IMR-90 (cell line): ENCODE results near the gene KLHDC9. TPM values are rescaled to one million over a fixed set of nuclear protein-coding genes. Genes with fewer than 3 reads are reported as not detected.

Experiments
- ATAC-seq: fragments of 200-7000 bp; cut with Tn5 transposase; 2 replicates; pipeline ENCODE4 v1.9.1; 2020; ENCODE audit warnings: low read depth, mild to moderate bottlenecking, moderate library complexity
- BruUV-seq: library from RNA; stranded (reverse); fragments of 400-500 nt; replicated peaks from 2 replicates; lab custom pipeline; 2021; lab: Mats Ljungman, UMichigan
- CTCF ChIA-PET: fragments of 300-600 bp; formaldehyde crosslinking; extraction: SDS; loops from one replicate; lab custom pipeline; 2021; ENCODE audit warnings: antibody characterized with exemption; lab: Yijun Ruan, JAX
- POLR2A ChIA-PET: fragments of 300-600 bp; sonication (Branson Sonifier 250); formaldehyde crosslinking; loops from one replicate; lab custom pipeline; 2022; ENCODE audit warnings: antibody characterized with exemption; ENCODE audit not compliant: unreplicated experiment; lab: Charles Lee
- DNase-seq: peaks from one replicate; pipeline ENCODE4 v3.0.0; 2013
- H2AFZ ChIP-seq: replicated peaks from 2 replicates; pipeline ENCODE3; 2013; ENCODE audit warnings: low read length, mild to moderate bottlenecking; ENCODE audit not compliant: poor library complexity
- H2AK5ac ChIP-seq: 2 replicates; pipeline ENCODE4 v1.6.1; 2013; ENCODE audit warnings: low read depth, low read length, inconsistent platforms
- H2AK9ac ChIP-seq: replicated peaks from 2 replicates; pipeline ENCODE3; 2013; ENCODE audit warnings: mild to moderate bottlenecking, low read depth, low read length, moderate library complexity; ENCODE audit not compliant: poor library complexity
- H2BK120ac ChIP-seq: 2 replicates; pipeline ENCODE4 v1.6.1; 2013; ENCODE audit warnings: low read depth, low read length, inconsistent platforms
- H2BK15ac ChIP-seq: 3 replicates; pipeline ENCODE4 v1.6.1; 2013; ENCODE audit warnings: low read depth, low read length, inconsistent platforms
- H2BK20ac ChIP-seq: 2 replicates; pipeline ENCODE4 v1.6.1; 2013; ENCODE audit warnings: low read depth, mild to moderate bottlenecking, inconsistent platforms, low read length, moderate library complexity
- H2BK5ac ChIP-seq: 2 replicates; pipeline ENCODE4 v1.6.1; 2013; ENCODE audit warnings: mild to moderate bottlenecking, low read depth, low read length, inconsistent platforms; ENCODE audit not compliant: poor library complexity, severe bottlenecking
- H3K14ac ChIP-seq: replicated peaks from 2 replicates; pipeline ENCODE4 v1.6.1; 2013; ENCODE audit warnings: low read depth, low read length, inconsistent platforms
- H3K18ac ChIP-seq: 2 replicates; pipeline ENCODE4 v1.6.1; 2013; ENCODE audit warnings: low read depth, low read length, control low read depth
- H3K23ac ChIP-seq: 2 replicates; pipeline ENCODE4 v1.6.1; 2013; ENCODE audit warnings: low read depth, low read length, inconsistent platforms
- H3K27ac ChIP-seq: 2 replicates; pipeline ENCODE4 v1.5.1; 2013; ENCODE audit warnings: mild to moderate bottlenecking, control low read depth, low read length; ENCODE audit not compliant: insufficient read depth
- H3K27me3 ChIP-seq: 2 replicates; pipeline ENCODE4 v1.6.1; 2013; ENCODE audit warnings: low read length; ENCODE audit not compliant: control insufficient read depth, insufficient read depth
- H3K36me3 ChIP-seq: 2 replicates; pipeline ENCODE4 v1.6.1; 2013; ENCODE audit warnings: low read length, mixed read lengths; ENCODE audit not compliant: control insufficient read depth, insufficient read depth
- H3K4ac ChIP-seq: 2 replicates; pipeline ENCODE4 v1.6.1; 2013; ENCODE audit warnings: low read depth, low read length, inconsistent platforms
- H3K4me1 ChIP-seq: 2 replicates; pipeline ENCODE4 v1.6.1; 2013; ENCODE audit warnings: low read length, mixed read lengths; ENCODE audit not compliant: control insufficient read depth, insufficient read depth
- H3K4me2 ChIP-seq: 2 replicates; pipeline ENCODE4 v1.6.1; 2013; ENCODE audit warnings: low read depth, mild to moderate bottlenecking, control low read depth, low read length, moderate library complexity
- H3K4me3 ChIP-seq: 2 replicates; pipeline ENCODE4 v1.5.1; 2013; ENCODE audit warnings: low read depth, mild to moderate bottlenecking, control low read depth, low read length, moderate library complexity; ENCODE audit not compliant: insufficient read depth
- H3K56ac ChIP-seq: 2 replicates; pipeline ENCODE4 v1.6.1; 2013; ENCODE audit warnings: low read length, inconsistent platforms; ENCODE audit not compliant: insufficient read depth; ENCODE audit errors: extremely low read depth
- H3K79me1 ChIP-seq, 2 experiments: 2 replicates each; pipeline ENCODE4 v1.6.1; 2013; ENCODE audit warnings: low read length in 2 of 2, inconsistent platforms in 1 of 2, low read depth in 1 of 2
- H3K9ac ChIP-seq: 2 replicates; pipeline ENCODE4 v1.6.1; 2013; ENCODE audit warnings: low read depth, low read length, control low read depth
- H3K9me1 ChIP-seq: 2 replicates; pipeline ENCODE4 v1.6.1; 2013; ENCODE audit warnings: low read length, inconsistent platforms; ENCODE audit not compliant: insufficient read depth
- H3K9me3 ChIP-seq: 2 replicates; pipeline ENCODE4 v1.6.1; 2013; ENCODE audit warnings: low read length; ENCODE audit not compliant: control insufficient read depth, insufficient read depth
- H4K20me1 ChIP-seq: 2 replicates; pipeline ENCODE4 v1.6.1; 2013; ENCODE audit warnings: low read length, inconsistent platforms; ENCODE audit not compliant: insufficient read depth
- H4K5ac ChIP-seq: 2 replicates; pipeline ENCODE4 v1.6.1; 2013; ENCODE audit warnings: mild to moderate bottlenecking, low read depth, low read length, control low read depth
- H4K8ac ChIP-seq, 2 experiments: 2 replicates each; pipeline ENCODE4 v1.6.1; 2013; ENCODE audit warnings: low read depth in 2 of 2, low read length in 2 of 2, control low read depth in 1 of 2, inconsistent platforms in 1 of 2
- H4K91ac ChIP-seq: 2 replicates; pipeline ENCODE4 v1.6.1; 2013; ENCODE audit warnings: low read depth, low read length, inconsistent platforms; ENCODE audit not compliant: insufficient read depth
- BHLHE40 ChIP-seq: fragments of 150-350 bp; IDR thresholded peaks from 2 replicates; pipeline ENCODE4 v1.6.1; 2016; ENCODE audit warnings: mild to moderate bottlenecking, low read depth, low read length
- CEBPB ChIP-seq: IDR thresholded peaks from 2 replicates; pipeline ENCODE4 v1.6.1; 2012; ENCODE audit warnings: low read depth, low read length, improper control_type of control experiment
- CHD1 ChIP-seq: IDR thresholded peaks from 2 replicates; pipeline ENCODE4 v1.6.1; 2012; ENCODE audit warnings: low read depth, low read length, improper control_type of control experiment
- CTCF ChIP-seq: conservative IDR thresholded peaks from 2 replicates; pipeline ENCODE4 v1.5.1; 2012; ENCODE audit warnings: mild to moderate bottlenecking, low read depth, low read length, improper control_type of control experiment
- ELK1 ChIP-seq: fragments of 150-350 bp; IDR thresholded peaks from 2 replicates; pipeline ENCODE4 v1.6.1; 2016; ENCODE audit warnings: low read depth, mild to moderate bottlenecking, low read length, moderate library complexity, borderline replicate concordance
- MAFK ChIP-seq: IDR thresholded peaks from 2 replicates; pipeline ENCODE4 v1.6.1; 2012; ENCODE audit warnings: low read depth, low read length, improper control_type of control experiment
- MAZ ChIP-seq: IDR thresholded peaks from 2 replicates; pipeline ENCODE4 v1.6.1; 2012; ENCODE audit warnings: low read depth, mild to moderate bottlenecking, low read length, improper control_type of control experiment, moderate library complexity, borderline replicate concordance
- MXI1 ChIP-seq: IDR thresholded peaks from 2 replicates; pipeline ENCODE4 v1.6.1; 2012; ENCODE audit warnings: low read depth, mild to moderate bottlenecking, low read length, moderate library complexity, borderline replicate concordance
- NFE2L2 ChIP-seq: fragments of 150-350 bp; IDR thresholded peaks from 2 replicates; pipeline ENCODE4 v1.6.1; 2016; ENCODE audit warnings: low read depth, mild to moderate bottlenecking, low read length
- POLR2A ChIP-seq: IDR thresholded peaks from 2 replicates; pipeline ENCODE4 v1.6.1; 2012; ENCODE audit warnings: mild to moderate bottlenecking, low read depth, low read length
- RAD21 ChIP-seq: IDR thresholded peaks from 2 replicates; pipeline ENCODE4 v1.6.1; 2012; ENCODE audit warnings: low read length, improper control_type of control experiment
- RCOR1 ChIP-seq: IDR thresholded peaks from 2 replicates; pipeline ENCODE4 v1.6.1; 2012; ENCODE audit warnings: mild to moderate bottlenecking, low read length, improper control_type of control experiment; ENCODE audit not compliant: insufficient replicate concordance
- RFX5 ChIP-seq: IDR thresholded peaks from 2 replicates; pipeline ENCODE4 v1.8.0; 2012; ENCODE audit warnings: low read depth, mild to moderate bottlenecking, low read length, moderate library complexity
- SMC3 ChIP-seq: fragments of 150-350 bp; IDR thresholded peaks from 2 replicates; pipeline ENCODE4 v1.6.1; 2016; ENCODE audit warnings: low read depth, mild to moderate bottlenecking, antibody characterized with exemption, low read length, moderate library complexity
- USF2 ChIP-seq: fragments of 150-350 bp; IDR thresholded peaks from 2 replicates; pipeline ENCODE4 v1.6.1; 2017; ENCODE audit warnings: mild to moderate bottlenecking, antibody characterized with exemption, low read length, low read depth
- WGBS, 2 experiments: methylation state at CpG; one replicate each; pipeline versions ENCODE4 v1.1.5 to v1.1.7; 2013; ENCODE audit warnings: missing lambda C conversion rate in 2 of 2; ENCODE audit not compliant: insufficient read length in 1 of 2; ENCODE audit errors: extremely low coverage in 2 of 2; 5-methylcytosine and 5-hydroxymethylcytosine counted together
- dilution Hi-C: fragments of 300-500 bp; cut with HindIII; formaldehyde crosslinking; loops from one replicate; pipeline ENCODE4 v1.14.3; 2018; ENCODE audit warnings: low sequenced_read_pairs; ENCODE audit not compliant: unreplicated experiment
- in situ Hi-C: fragments of 300-500 bp; cut with MboI; formaldehyde crosslinking; loops from 3 replicates; pipeline ENCODE4 v1.14.3; 2019; ENCODE audit warnings: low sequenced_read_pairs, inconsistent platforms, mixed read lengths
- intact Hi-C: fragments of 100-400 bp; cut with micrococcal nuclease; formaldehyde crosslinking; loops from 2 replicates; pipeline ENCODE4 v1.10.0; 2022
- polyA plus RNA-seq, 3 experiments: library from polyadenylated mRNA; depleted of rRNA; stranded (reverse); fragments of >200 nt; gene quantifications; 2 replicates each; pipeline ENCODE4 v1.2.3, GENCODE V29; 2012; ENCODE audit warnings: low replicate concordance in 1 of 3
- total RNA-seq: library from RNA; depleted of rRNA; stranded (reverse); fragments of >200 nt; gene quantifications from 2 replicates; pipeline ENCODE4 v1.2.3, GENCODE V29; 2012

KLHDC9 gene
- total and polyA plus RNA-seq, 2 of the 4 experiments (the other 2 are of a cell fraction): 0.18 to 0.70 TPM

GRCh38 chr1:161091796-161092507, 6.2 kb upstream of the KLHDC9 start:
- H4K5ac ChIP-seq: no peak overlapping the region
- H3K27me3 ChIP-seq: no peaks in the 10 kb centered on the region
- ChIA-PET CTCF (no interaction called here), POLR2A (no interaction called here)
- BruUV-seq: no TSS peak
- no peak overlapping the region for H3K18ac ChIP-seq
- peak overlapping the region; percentile 46; the same call in 1 of the 2 replicates for H2BK120ac ChIP-seq
- H2AK5ac ChIP-seq: peak overlapping the region; percentile 14; the same call in 1 of the 2 replicates
- peaks cover 10% of the 10 kb centered on the region for H3K4me1 ChIP-seq
- peak overlapping the region; percentile 39; the same call in 1 of the 2 replicates for H3K4ac ChIP-seq
- H3K56ac ChIP-seq: no peak overlapping the region
- H3K79me1 ChIP-seq: no peaks in the 10 kb centered on the region
- H2BK20ac ChIP-seq: peak overlapping the region; percentile 2; the same call in 1 of the 2 replicates
- dilution Hi-C loops (no loop called here), intact Hi-C loops (no loop called here), in situ Hi-C loops (no loop called here)
- peaks cover 14% of the 10 kb centered on the region for H3K9me1 ChIP-seq
- no peak overlapping the region for H3K4me3 ChIP-seq
- H4K8ac ChIP-seq: no peak overlapping the region
- peak overlapping the region; percentile 27; the same call in 1 of the 2 replicates for H3K23ac ChIP-seq
- no peak overlapping the region for H2BK5ac ChIP-seq
- DNase-seq (no peak), ATAC-seq (no peak)
- no peaks in the 10 kb centered on the region for H3K9me3 ChIP-seq
- no peaks in the 10 kb centered on the region for H4K20me1 ChIP-seq
- H2AFZ ChIP-seq: no peak overlapping the region
- H4K91ac ChIP-seq: no peak overlapping the region
- H3K27ac ChIP-seq: no peak overlapping the region
- H3K14ac ChIP-seq: peak overlapping the region; percentile 71; the same call in 1 of the 2 replicates
- no peaks in the 10 kb centered on the region for H3K36me3 ChIP-seq
- no peak overlapping the region for H3K4me2 ChIP-seq
- H3K9ac ChIP-seq: no peak overlapping the region
- H2BK15ac ChIP-seq: no peak overlapping the region
- H2AK9ac ChIP-seq: no peak overlapping the region
- 100% methylated on average over 4 of the region's 7 CpGs; no CpG with 5 or more reads in 1 of the 2 experiments for WGBS, 2 experiments
- TF ChIP-seq RFX5 (no peak), CHD1 (no peak), BHLHE40 (no peak), CTCF (no peak), USF2 (no peak), CEBPB (no peak), RAD21 (no peak), RCOR1 (no peak), MAZ (no peak), POLR2A (no peak), MAFK (no peak), MXI1 (no peak), SMC3 (no peak), ELK1 (no peak), NFE2L2 (no peak)
